Heart left ventricle (tissue), 13 donors: Measurements from ENCODE around the gene CCT3.

ENCODE experiments used
- POLR2A ChIP-seq, 2 donors: fragments of 450-650 bp; IDR thresholded peaks; one replicate each; pipeline ENCODE4 v1.6.1; 2017; ENCODE audit warnings: antibody characterized with exemption in 2 of 2, mild to moderate bottlenecking in 2 of 2, moderate library complexity in 2 of 2
- TF ChIP-seq, protein P1 (sequence below), 12 donors: fragments of 200-600 bp; sonication (generic) in 4 of 12; IDR thresholded peaks; one replicate each; pipeline versions ENCODE4 v1.5.0 to v1.8.0; 2018 to 2022; ENCODE audit warnings: antibody characterized with exemption in 12 of 12, mild to moderate bottlenecking in 5 of 12
- donor health status: ischemic (EF 13 %, LVEDD 7.1; RV severe dilation, severe dysfunction).
- donor health status: DM: no; HTN: yes; CAD: no.
- donor health status: DM: no; HTN: no; CAD: no.
- donor health status: ischemic (EF 25% LVEDD 6.9; RV normal size, moderate dysfunction).
- donor health status: ischemic (EF 25% LVEDD 5.7; RV mildly dilated, moderate dysfunction).
- donor health status: ischemic (EF 35%, LVEDD 5.7; RV mildly dilated, moderate dysfunction).
- donor health status: nonischemic (EF 11% LVEDD 7.7; RV severe dilation, severe dysfunction).
- donor health status: DM: yes; HTN: yes; CAD: no.
- donor health status: PGD.
- donor health status: ischemic (EF 29% LVEDD 5.4; RV normal size, mild dysfunction).
- donor health status: nonischemic (EF 23%, LVEDD 6.1; RV moderate dilation, normal function).

DNA sequence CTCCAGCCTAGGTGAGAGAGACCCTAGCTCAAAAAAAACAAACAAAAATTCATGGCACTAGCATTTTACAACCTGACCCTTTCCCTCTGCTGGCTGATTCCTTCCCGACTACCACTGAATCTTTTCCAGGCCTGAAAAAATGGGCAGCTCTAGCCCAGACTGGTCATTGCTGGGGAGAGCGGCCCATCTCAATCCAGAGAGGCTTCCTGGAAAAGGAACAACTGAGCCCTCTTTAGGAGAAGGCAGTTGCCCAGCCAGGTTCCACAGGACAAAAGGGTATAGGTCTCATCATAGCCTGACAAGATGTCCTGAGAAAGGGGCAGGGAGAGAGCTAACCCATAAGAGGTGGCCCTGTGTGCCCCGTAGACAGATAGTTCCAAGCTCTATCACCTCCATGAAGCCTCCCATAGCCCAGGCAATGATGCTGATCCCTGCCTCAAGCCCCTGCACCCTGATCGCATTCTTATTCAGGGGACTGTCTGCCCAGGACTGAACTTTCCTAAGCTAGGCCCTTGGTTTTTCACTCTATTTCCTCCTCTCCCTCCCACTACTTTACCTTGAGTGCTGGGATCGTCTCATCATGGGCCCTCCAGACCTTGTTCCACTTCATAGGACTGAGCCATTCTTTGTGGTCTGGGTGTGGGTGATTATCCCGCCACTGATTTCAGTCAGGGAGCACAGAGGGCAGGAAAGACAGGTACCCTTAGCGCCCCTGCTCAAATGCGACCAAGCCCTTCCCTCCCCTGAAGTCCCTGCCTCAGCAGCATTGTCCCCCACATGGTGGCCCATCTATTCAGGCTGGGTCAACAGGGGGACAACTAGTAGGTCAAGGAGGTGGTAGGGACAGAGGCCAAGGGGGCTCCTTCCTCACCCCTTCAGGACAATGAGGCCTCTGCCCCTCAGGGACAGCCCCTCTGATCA, 49.1 kb upstream of the CCT3 start:
- TF ChIP-seq, protein P1, sequence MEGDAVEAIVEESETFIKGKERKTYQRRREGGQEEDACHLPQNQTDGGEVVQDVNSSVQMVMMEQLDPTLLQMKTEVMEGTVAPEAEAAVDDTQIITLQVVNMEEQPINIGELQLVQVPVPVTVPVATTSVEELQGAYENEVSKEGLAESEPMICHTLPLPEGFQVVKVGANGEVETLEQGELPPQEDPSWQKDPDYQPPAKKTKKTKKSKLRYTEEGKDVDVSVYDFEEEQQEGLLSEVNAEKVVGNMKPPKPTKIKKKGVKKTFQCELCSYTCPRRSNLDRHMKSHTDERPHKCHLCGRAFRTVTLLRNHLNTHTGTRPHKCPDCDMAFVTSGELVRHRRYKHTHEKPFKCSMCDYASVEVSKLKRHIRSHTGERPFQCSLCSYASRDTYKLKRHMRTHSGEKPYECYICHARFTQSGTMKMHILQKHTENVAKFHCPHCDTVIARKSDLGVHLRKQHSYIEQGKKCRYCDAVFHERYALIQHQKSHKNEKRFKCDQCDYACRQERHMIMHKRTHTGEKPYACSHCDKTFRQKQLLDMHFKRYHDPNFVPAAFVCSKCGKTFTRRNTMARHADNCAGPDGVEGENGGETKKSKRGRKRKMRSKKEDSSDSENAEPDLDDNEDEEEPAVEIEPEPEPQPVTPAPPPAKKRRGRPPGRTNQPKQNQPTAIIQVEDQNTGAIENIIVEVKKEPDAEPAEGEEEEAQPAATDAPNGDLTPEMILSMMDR (IDR thresholded peaks at IDR 0.05), result no peak
- no peak for TF ChIP-seq POLR2A (IDR thresholded peaks at IDR 0.05)
